HCT116 (cell line): ENCODE data around the gene RYR2. TPM values are rescaled to one million over a fixed set of nuclear protein-coding genes. Genes with fewer than 3 reads are reported as not detected.

Experiments used
- ATAC-seq: fragments of 200-7000 bp; cut with Tn5 transposase; 2 replicates; pipeline ENCODE4 v1.9.1; 2020; ENCODE audit warnings: mild to moderate bottlenecking, moderate library complexity
- BruUV-seq: library from RNA; stranded (reverse); fragments of 400-500 nt; replicated peaks from 2 replicates; lab custom pipeline; 2021; lab: Mats Ljungman, UMichigan
- CTCF ChIA-PET: fragments of 300-600 bp; sonication (Branson Sonifier 250); formaldehyde crosslinking; loops from one replicate; lab custom pipeline; 2021; ENCODE audit warnings: antibody characterized with exemption; lab: Charles Lee
- POLR2A ChIA-PET: fragments of 300-600, 350-600 bp; sonication (Branson Sonifier 250); formaldehyde crosslinking; loops from one replicate; lab custom pipeline; 2021; ENCODE audit warnings: antibody characterized with exemption; lab: Charles Lee
- RAD21 ChIA-PET, 2 experiments: fragments of 300-600 bp; sonication (Branson Sonifier 250); formaldehyde crosslinking; loops; one replicate each; lab custom pipeline; 2023; ENCODE audit warnings: low total read pairs in 2 of 2; ENCODE audit not compliant: uncharacterized antibody in 2 of 2, unreplicated experiment in 2 of 2, low non-redundant PET in 1 of 2; lab: Charles Lee
- DNase-seq: peaks from one replicate; pipeline ENCODE4 v3.0.0-alpha.2; 2010; ENCODE audit warnings: low read depth, low spot score
- H2AFZ ChIP-seq: fragments of 200-600 bp; shearing (Covaris generic), sonication (generic); 2 replicates; pipeline ENCODE4 v1.6.1; 2017; ENCODE audit warnings: low read depth, mixed run types, mixed read lengths, antibody characterized with exemption, low read length; ENCODE audit not compliant: poor library complexity, severe bottlenecking
- H3K27ac ChIP-seq: 2 replicates; pipeline ENCODE4 v1.5.1; 2012; ENCODE audit warnings: low read depth, low read length
- H3K27me3 ChIP-seq: fragments of 200-600 bp; sonication (generic); 2 replicates; pipeline ENCODE4 v1.6.1; 2016; ENCODE audit warnings: mixed run types, low read length, mixed read lengths; ENCODE audit not compliant: insufficient read depth
- H3K36me3 ChIP-seq, 2 experiments: fragments of 200-500 bp in 1 of 2; fragments of 200-600 bp in 1 of 2; sonication (Bioruptor generic) in 1 of 2; sonication (generic) in 1 of 2; 2 replicates each; pipeline versions ENCODE4 v1.5.1 to v1.6.1; 2014 to 2016; ENCODE audit warnings: low read length in 2 of 2, inconsistent platforms in 1 of 2, mixed read lengths in 1 of 2, mixed run types in 1 of 2; ENCODE audit not compliant: insufficient read depth in 2 of 2, control insufficient read depth in 1 of 2
- H3K4me1 ChIP-seq, 2 experiments: fragments of 200-600 bp in 1 of 2; sonication (generic) in 1 of 2; 2 replicates each; pipeline versions ENCODE4 v1.5.1 to v1.6.1; 2012 to 2017; ENCODE audit warnings: low read length in 2 of 2, inconsistent platforms in 1 of 2, mild to moderate bottlenecking in 1 of 2, mixed read lengths in 1 of 2, mixed run types in 1 of 2, moderate library complexity in 1 of 2; ENCODE audit not compliant: insufficient read depth in 2 of 2, control insufficient read depth in 1 of 2
- H3K4me2 ChIP-seq: fragments of 200-600 bp; sonication (generic); 2 replicates; pipeline ENCODE4 v1.6.1; 2017; ENCODE audit warnings: mixed run types, low read length, mixed read lengths
- H3K4me3 ChIP-seq, 2 experiments: fragments of 200-600 bp in 1 of 2; sonication (generic) in 1 of 2; replicated peaks in 1 of 2; 2 replicates each; pipeline ENCODE4 v1.5.1; 2011 to 2016; ENCODE audit warnings: low read length in 2 of 2, control low read depth in 1 of 2, low read depth in 1 of 2, mild to moderate bottlenecking in 1 of 2, mixed read lengths in 1 of 2, mixed run types in 1 of 2
- H3K79me2 ChIP-seq: fragments of 200-600 bp; sonication (generic); 2 replicates; pipeline ENCODE4 v1.6.1; 2017; ENCODE audit warnings: mild to moderate bottlenecking, mixed run types, low read length, moderate library complexity, mixed read lengths; ENCODE audit not compliant: insufficient read depth
- H3K9ac ChIP-seq: fragments of 200-600 bp; sonication (generic); 2 replicates; pipeline ENCODE4 v1.6.1; 2016; ENCODE audit warnings: low read length, mixed read lengths
- H3K9me2 ChIP-seq: fragments of 200-600 bp; sonication (generic), shearing (Covaris generic); 2 replicates; pipeline ENCODE4 v1.6.1; 2017; ENCODE audit warnings: mixed run types, mild to moderate bottlenecking, moderate library complexity; ENCODE audit not compliant: insufficient read depth
- H3K9me3 ChIP-seq, 2 experiments: fragments of 200-500 bp in 1 of 2; fragments of 200-600 bp in 1 of 2; sonication (Bioruptor generic) in 1 of 2; sonication (generic) in 1 of 2; 2 replicates each; pipeline ENCODE4 v1.6.1; 2014 to 2017; ENCODE audit warnings: low read length in 2 of 2, mixed read lengths in 2 of 2, inconsistent platforms in 1 of 2, low read depth in 1 of 2, mild to moderate bottlenecking in 1 of 2, mixed run types in 1 of 2, moderate library complexity in 1 of 2; ENCODE audit not compliant: control insufficient read depth in 1 of 2, insufficient read depth in 1 of 2
- H4K20me1 ChIP-seq: fragments of 200-600 bp; sonication (generic), shearing (Covaris generic); 2 replicates; pipeline ENCODE4 v1.6.1; 2017; ENCODE audit warnings: mixed run types, mild to moderate bottlenecking, moderate library complexity; ENCODE audit not compliant: insufficient read depth
- ATF3 ChIP-seq: IDR thresholded peaks from 2 replicates; pipeline ENCODE4 v1.6.1; 2012
- CBX3 ChIP-seq: IDR thresholded peaks from 2 replicates; pipeline ENCODE4 v1.6.1; 2012; ENCODE audit warnings: low read depth
- EGR1 ChIP-seq: IDR thresholded peaks from 2 replicates; pipeline ENCODE4 v1.6.1; 2012; ENCODE audit warnings: low read depth
- ELF1 ChIP-seq: IDR thresholded peaks from 2 replicates; pipeline ENCODE4 v1.6.1; 2012; ENCODE audit warnings: low read depth, borderline replicate concordance
- JUND ChIP-seq: IDR thresholded peaks from 2 replicates; pipeline ENCODE4 v1.6.1; 2012
- MAX ChIP-seq: IDR thresholded peaks from 2 replicates; pipeline ENCODE4 v1.6.1; 2012
- POLR2AphosphoS5 ChIP-seq: IDR thresholded peaks from 2 replicates; pipeline ENCODE4 v1.6.1; 2011; ENCODE audit warnings: mild to moderate bottlenecking, low read depth, low read length, moderate library complexity
- RAD21 ChIP-seq: IDR thresholded peaks from 2 replicates; pipeline ENCODE4 v1.6.1; 2012; ENCODE audit warnings: low read depth, mild to moderate bottlenecking
- SIN3A ChIP-seq: IDR thresholded peaks from 2 replicates; pipeline ENCODE4 v1.6.1; 2012; ENCODE audit warnings: low read depth
- SRF ChIP-seq: IDR thresholded peaks from 2 replicates; pipeline ENCODE4 v1.6.1; 2012; ENCODE audit warnings: low read depth
- YY1 ChIP-seq: IDR thresholded peaks from 2 replicates; pipeline ENCODE4 v1.6.1; 2011; ENCODE audit warnings: low read length, low read depth, moderate library complexity, mild to moderate bottlenecking; ENCODE audit not compliant: insufficient replicate concordance; ENCODE audit errors: extremely low read depth
- ZNF274 ChIP-seq: fragments of 200-500 bp; sonication (Bioruptor generic); IDR thresholded peaks from 2 replicates; pipeline ENCODE4 v1.6.1; 2014; ENCODE audit warnings: mild to moderate bottlenecking, low read depth, low read length, inconsistent platforms
- intact Hi-C: fragments of 100-400 bp; cut with micrococcal nuclease; formaldehyde crosslinking; loops from 2 replicates; pipeline ENCODE4 v1.10.0; 2022
- total RNA-seq: library from RNA; stranded (reverse); gene quantifications from one replicate; pipeline ENCODE4 v1.2.1, GENCODE V29; 2021; ENCODE audit not compliant: unreplicated experiment
- TF ChIP-seq, protein P1 (sequence below), 3 experiments: fragments of 200-600 bp in 1 of 3; sonication (generic) in 1 of 3; IDR thresholded peaks in 2 of 3; conservative IDR thresholded peaks in 1 of 3; 2 replicates each; pipeline ENCODE4 v1.5.1; 2012 to 2017; ENCODE audit warnings: low read depth in 2 of 3, low read length in 2 of 3, antibody characterized with exemption in 1 of 3, borderline replicate concordance in 1 of 3, control low read depth in 1 of 3, mild to moderate bottlenecking in 1 of 3, mixed read lengths in 1 of 3, mixed run types in 1 of 3, moderate library complexity in 1 of 3; ENCODE audit not compliant: insufficient read depth in 1 of 3

The RYR2 gene
- total RNA-seq, 1 experiment from 2014 or later, result 0.02 TPM

DNA sequence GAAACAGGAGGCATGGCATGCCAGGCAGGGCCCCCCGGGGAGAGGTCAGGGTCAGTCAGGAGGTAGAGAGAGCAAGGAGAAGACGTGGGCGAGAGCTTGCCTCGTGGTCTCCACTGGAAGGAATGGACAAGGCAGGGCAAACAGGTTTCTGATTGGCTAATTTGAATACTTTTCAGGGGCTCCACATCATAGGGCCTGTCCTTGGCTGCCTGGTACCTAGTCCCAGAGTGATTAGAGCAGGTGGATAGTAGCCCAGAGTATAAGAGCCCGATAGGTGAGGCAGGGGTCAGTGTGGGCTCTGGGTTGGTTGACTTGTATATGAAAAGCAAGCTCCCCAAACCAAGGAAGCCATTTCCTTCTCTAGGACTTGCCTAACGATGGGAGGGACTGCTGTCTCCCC lies 670.1 kb downstream of the RYR2 start:
- ChIA-PET POLR2A (no interaction called here), RAD21 (no interaction called here)
- DNase-seq, result no peak
- H3K36me3 ChIP-seq, result no peaks in the 10 kb centered on the region
- no peak for ATAC-seq
- H4K20me1 ChIP-seq, result no peaks in the 10 kb centered on the region
- H3K9ac ChIP-seq, result no peak overlapping the region
- no peaks in the 10 kb centered on the region for H3K79me2 ChIP-seq
- H3K27me3 ChIP-seq, result no peaks in the 10 kb centered on the region
- no peak overlapping the region for H2AFZ ChIP-seq
- peaks cover 9 to 12% of the 10 kb centered on the region in 2 experiments; a peak in 2 of 4 replicates for H3K9me3 ChIP-seq
- no peak overlapping the region for H3K4me2 ChIP-seq
- H3K4me1 ChIP-seq, result no peaks in the 10 kb centered on the region
- H3K4me3 ChIP-seq, result no peak overlapping the region
- H3K27ac ChIP-seq, result no peak overlapping the region
- intact Hi-C loops, result no loop called here
- BruUV-seq, result no TSS peak
- no peaks in the 10 kb centered on the region for H3K9me2 ChIP-seq
- TF ChIP-seq EGR1 (no peak), RAD21 (no peak), YY1 (no peak), CBX3 (no peak), ZNF274 (no peak), ELF1 (no peak), ATF3 (no peak), POLR2AphosphoS5 (no peak), SIN3A (no peak), MAX (no peak), JUND (no peak), SRF (no peak)
- TF ChIP-seq, protein P1, sequence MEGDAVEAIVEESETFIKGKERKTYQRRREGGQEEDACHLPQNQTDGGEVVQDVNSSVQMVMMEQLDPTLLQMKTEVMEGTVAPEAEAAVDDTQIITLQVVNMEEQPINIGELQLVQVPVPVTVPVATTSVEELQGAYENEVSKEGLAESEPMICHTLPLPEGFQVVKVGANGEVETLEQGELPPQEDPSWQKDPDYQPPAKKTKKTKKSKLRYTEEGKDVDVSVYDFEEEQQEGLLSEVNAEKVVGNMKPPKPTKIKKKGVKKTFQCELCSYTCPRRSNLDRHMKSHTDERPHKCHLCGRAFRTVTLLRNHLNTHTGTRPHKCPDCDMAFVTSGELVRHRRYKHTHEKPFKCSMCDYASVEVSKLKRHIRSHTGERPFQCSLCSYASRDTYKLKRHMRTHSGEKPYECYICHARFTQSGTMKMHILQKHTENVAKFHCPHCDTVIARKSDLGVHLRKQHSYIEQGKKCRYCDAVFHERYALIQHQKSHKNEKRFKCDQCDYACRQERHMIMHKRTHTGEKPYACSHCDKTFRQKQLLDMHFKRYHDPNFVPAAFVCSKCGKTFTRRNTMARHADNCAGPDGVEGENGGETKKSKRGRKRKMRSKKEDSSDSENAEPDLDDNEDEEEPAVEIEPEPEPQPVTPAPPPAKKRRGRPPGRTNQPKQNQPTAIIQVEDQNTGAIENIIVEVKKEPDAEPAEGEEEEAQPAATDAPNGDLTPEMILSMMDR (IDR thresholded peaks at IDR 0.05 in 2 of 3, conservative IDR thresholded peaks at IDR 0.05 in 1 of 3; ENCODE audit: borderline replicate concordance in 1 of 3, insufficient read depth in 1 of 3, low read depth in 2 of 3, low read length in 2 of 3), result no peak
- TF ChIP-seq, all 23 proteins: peak for 0
- CTCF ChIA-PET, result no interaction called here
